Left ventricle myocardium inferior (tissue), 1 donor: ENCODE results near the gene TCF7L1. TPM values are rescaled to one million over a fixed set of nuclear protein-coding genes. Genes with fewer than 3 reads are reported as not detected.

ENCODE experiments used
- DNase-seq: peaks from one replicate; pipeline ENCODE4 v3.0.0-alpha.2; 2020
- H3K27ac ChIP-seq: fragments of 200-600 bp; replicated peaks from 2 replicates; pipeline ENCODE4 v1.8.0; 2021
- H3K27me3 ChIP-seq: fragments of 200-600 bp; 2 replicates; pipeline ENCODE4 v1.8.0; 2021; ENCODE audit warnings: low read depth
- H3K36me3 ChIP-seq: fragments of 200-600 bp; 2 replicates; pipeline ENCODE4 v1.8.0; 2021
- H3K4me1 ChIP-seq: fragments of 200-600 bp; 2 replicates; pipeline ENCODE4 v1.8.0; 2021
- H3K4me3 ChIP-seq: fragments of 200-600 bp; 2 replicates; pipeline ENCODE4 v1.8.0; 2021; ENCODE audit warnings: mild to moderate bottlenecking, moderate library complexity
- H3K9me3 ChIP-seq: fragments of 200-600 bp; replicated peaks from 2 replicates; pipeline ENCODE4 v1.8.0; 2021
- intact Hi-C: fragments of 100-400 bp; cut with micrococcal nuclease; formaldehyde crosslinking; loops from one replicate; pipeline ENCODE4 v1.11.0; 2022
- total RNA-seq: library from RNA; stranded (reverse); fragmentation: NEBNext Ultra II Directional; extraction: Animal tissue kit (Norgen Biotek cat#: 25700); gene quantifications from one replicate; pipeline ENCODE4 v1.2.1, GENCODE V29; 2021
- TF ChIP-seq, protein P1 (sequence below): fragments of 200-600 bp; IDR thresholded peaks from 2 replicates; pipeline ENCODE4 v1.8.0; 2021; ENCODE audit warnings: antibody characterized with exemption, mild to moderate bottlenecking, borderline replicate concordance
- donor health status: DM: no; HTN: yes; CAD: no; lungs with severe emphysema.

Gene TCF7L1
- total RNA-seq, 1 donor from 2014 or later: 7.0 TPM

DNA sequence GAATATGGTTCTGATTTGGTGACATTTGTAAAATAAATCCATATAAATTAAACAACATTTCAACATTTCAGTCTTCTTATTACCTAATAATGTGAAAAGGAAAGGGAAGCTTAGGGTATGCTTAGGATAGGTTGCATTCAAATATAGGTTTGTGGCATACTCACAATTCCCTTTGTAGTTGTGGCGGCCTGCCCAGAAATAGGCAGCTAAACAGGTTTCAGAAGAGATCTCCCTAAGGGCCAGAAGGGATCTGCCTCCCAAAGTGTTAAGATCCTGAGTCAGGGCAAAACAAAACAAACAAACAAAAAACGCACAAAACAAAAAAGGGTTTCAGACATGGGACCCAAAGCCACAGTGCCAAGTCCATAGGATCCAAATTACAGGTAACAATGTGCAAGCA is 41.4 kb upstream of the TCF7L1 start:
- TF ChIP-seq, protein P1, sequence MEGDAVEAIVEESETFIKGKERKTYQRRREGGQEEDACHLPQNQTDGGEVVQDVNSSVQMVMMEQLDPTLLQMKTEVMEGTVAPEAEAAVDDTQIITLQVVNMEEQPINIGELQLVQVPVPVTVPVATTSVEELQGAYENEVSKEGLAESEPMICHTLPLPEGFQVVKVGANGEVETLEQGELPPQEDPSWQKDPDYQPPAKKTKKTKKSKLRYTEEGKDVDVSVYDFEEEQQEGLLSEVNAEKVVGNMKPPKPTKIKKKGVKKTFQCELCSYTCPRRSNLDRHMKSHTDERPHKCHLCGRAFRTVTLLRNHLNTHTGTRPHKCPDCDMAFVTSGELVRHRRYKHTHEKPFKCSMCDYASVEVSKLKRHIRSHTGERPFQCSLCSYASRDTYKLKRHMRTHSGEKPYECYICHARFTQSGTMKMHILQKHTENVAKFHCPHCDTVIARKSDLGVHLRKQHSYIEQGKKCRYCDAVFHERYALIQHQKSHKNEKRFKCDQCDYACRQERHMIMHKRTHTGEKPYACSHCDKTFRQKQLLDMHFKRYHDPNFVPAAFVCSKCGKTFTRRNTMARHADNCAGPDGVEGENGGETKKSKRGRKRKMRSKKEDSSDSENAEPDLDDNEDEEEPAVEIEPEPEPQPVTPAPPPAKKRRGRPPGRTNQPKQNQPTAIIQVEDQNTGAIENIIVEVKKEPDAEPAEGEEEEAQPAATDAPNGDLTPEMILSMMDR: no peak

GRCh38 chr2:85095094-85095493 is 38.1 kb upstream of the TCF7L1 start:
- intact Hi-C loops: no loop called here
- TF ChIP-seq, protein P1: no peak
- Histone ChIP-seq H3K27me3 (peaks cover 16% of the 10 kb centered on the region), H3K4me1 (no peaks in the 10 kb centered on the region), H3K27ac (no peak overlapping the region), H3K4me3 (no peak overlapping the region), H3K9me3 (peaks cover 7% of the 10 kb centered on the region), H3K36me3 (no peaks in the 10 kb centered on the region)
- no peak for DNase-seq

More for the DNA sequence above, 41.4 kb upstream of the TCF7L1 start:
- Histone ChIP-seq H3K4me3 (no peak overlapping the region), H3K27ac (no peak overlapping the region), H3K36me3 (no peaks in the 10 kb centered on the region), H3K9me3 (peaks cover 7% of the 10 kb centered on the region), H3K27me3 (peaks cover 9% of the 10 kb centered on the region), H3K4me1 (peaks cover 3% of the 10 kb centered on the region)
- DNase-seq: no peak
- intact Hi-C loops: no loop called here

GRCh38 chr2:85096616-85097015 is 36.6 kb upstream of the TCF7L1 start:
- TF ChIP-seq, protein P1: no peak
- H3K4me1 ChIP-seq: no peaks in the 10 kb centered on the region
- peaks cover 7% of the 10 kb centered on the region for H3K9me3 ChIP-seq
- H3K36me3 ChIP-seq: no peaks in the 10 kb centered on the region
- H3K27me3 ChIP-seq: peaks cover 16% of the 10 kb centered on the region
- DNase-seq: no peak
- intact Hi-C loops: no loop called here
- H3K27ac ChIP-seq: no peak overlapping the region
- H3K4me3 ChIP-seq: no peak overlapping the region

DNA sequence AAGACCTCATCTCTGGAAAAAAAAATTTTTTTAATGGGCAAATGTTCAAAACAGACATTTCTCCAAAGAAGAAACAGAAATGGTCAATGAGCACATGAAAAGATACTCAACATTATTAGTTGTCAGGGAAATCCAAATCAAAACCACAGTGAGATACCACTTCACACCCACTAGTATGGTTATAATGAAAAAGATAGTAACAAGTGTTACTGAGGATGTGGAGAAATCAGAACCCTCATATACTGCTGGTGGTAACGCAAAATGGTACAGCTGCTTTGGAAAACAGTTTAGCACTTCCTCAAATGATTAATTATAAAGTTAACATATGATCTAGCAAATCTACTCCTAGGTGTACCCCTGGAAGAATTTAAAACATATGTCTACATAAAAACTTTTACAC is 29.0 kb upstream of the TCF7L1 start:
- H3K27me3 ChIP-seq: no peaks in the 10 kb centered on the region
- H3K36me3 ChIP-seq: no peaks in the 10 kb centered on the region
- H3K27ac ChIP-seq: no peak overlapping the region
- H3K4me3 ChIP-seq: no peak overlapping the region
- DNase-seq: no peak
- intact Hi-C loops: no loop called here
- TF ChIP-seq, protein P1: no peak
- no peaks in the 10 kb centered on the region for H3K9me3 ChIP-seq
- no peaks in the 10 kb centered on the region for H3K4me1 ChIP-seq

GRCh38 chr2:85106489-85107180 is 26.6 kb upstream of the TCF7L1 start:
- H3K4me3 ChIP-seq: no peak overlapping the region
- no peak overlapping the region for H3K27ac ChIP-seq
- no peaks in the 10 kb centered on the region for H3K9me3 ChIP-seq
- no peaks in the 10 kb centered on the region for H3K27me3 ChIP-seq
- H3K36me3 ChIP-seq: no peaks in the 10 kb centered on the region
- TF ChIP-seq, protein P1: no peak
- no peaks in the 10 kb centered on the region for H3K4me1 ChIP-seq
- intact Hi-C loops: no loop called here
- DNase-seq: no peak
